GM23248 (cell line): ENCODE results near the gene DHDH. TPM values are rescaled to one million over a fixed set of nuclear protein-coding genes. Genes with fewer than 3 reads are reported as not detected.

ENCODE experiments used
- DNase-seq: peaks from one replicate; pipeline ENCODE4 v3.0.0-alpha.2; 2015
- H2AFZ ChIP-seq: fragments of 200-600 bp; sonication (generic); 2 replicates; pipeline ENCODE4 v1.6.1; 2016; ENCODE audit warnings: antibody characterized with exemption
- H3F3A ChIP-seq: fragments of 200-600 bp; sonication (generic); 2 replicates; pipeline ENCODE4 v1.6.1; 2016; ENCODE audit warnings: mild to moderate bottlenecking, antibody characterized with exemption, mixed run types; ENCODE audit not compliant: insufficient read depth
- H3K27ac ChIP-seq: fragments of 200-600 bp; sonication (generic); 2 replicates; pipeline ENCODE4 v1.5.1; 2016; ENCODE audit warnings: mild to moderate bottlenecking
- H3K27me3 ChIP-seq: fragments of 200-600 bp; sonication (generic); replicated peaks from 2 replicates; pipeline ENCODE4 v1.6.1; 2016; ENCODE audit warnings: mild to moderate bottlenecking; ENCODE audit not compliant: insufficient read depth
- H3K36me3 ChIP-seq: fragments of 200-600 bp; sonication (generic); 2 replicates; pipeline ENCODE4 v1.6.1; 2016; ENCODE audit warnings: low read depth, mild to moderate bottlenecking
- H3K4me1 ChIP-seq: fragments of 200-600 bp; sonication (generic); 2 replicates; pipeline ENCODE4 v1.6.1; 2016; ENCODE audit warnings: mild to moderate bottlenecking; ENCODE audit not compliant: insufficient read depth
- H3K4me2 ChIP-seq: fragments of 200-600 bp; sonication (generic); one replicate; pipeline ENCODE4 v1.6.1; 2016; ENCODE audit warnings: mild to moderate bottlenecking; ENCODE audit not compliant: unreplicated experiment
- H3K4me3 ChIP-seq: fragments of 200-600 bp; sonication (generic); 2 replicates; pipeline ENCODE4 v1.5.1; 2016; ENCODE audit warnings: mild to moderate bottlenecking
- H3K79me2 ChIP-seq: fragments of 200-600 bp; sonication (generic); 2 replicates; pipeline ENCODE4 v1.6.1; 2016; ENCODE audit warnings: mild to moderate bottlenecking; ENCODE audit not compliant: insufficient read depth
- H3K9ac ChIP-seq: fragments of 200-600 bp; sonication (generic); 2 replicates; pipeline ENCODE4 v1.6.1; 2016; ENCODE audit warnings: mild to moderate bottlenecking
- H3K9me2 ChIP-seq: fragments of 200-600 bp; sonication (generic); 2 replicates; pipeline ENCODE4 v1.6.1; 2016; ENCODE audit warnings: mixed run types, mild to moderate bottlenecking, moderate library complexity; ENCODE audit not compliant: insufficient read depth
- H3K9me3 ChIP-seq: fragments of 200-600 bp; sonication (generic); one replicate; pipeline ENCODE4 v1.6.1; 2017; ENCODE audit warnings: low read depth
- H4K20me1 ChIP-seq: fragments of 200-600 bp; sonication (generic); 2 replicates; pipeline ENCODE4 v1.6.0; 2016; ENCODE audit not compliant: insufficient read depth
- EZH2 ChIP-seq: fragments of 200-600 bp; sonication (generic); IDR thresholded peaks from 2 replicates; pipeline ENCODE4 v1.6.1; 2018; ENCODE audit warnings: antibody characterized with exemption, mild to moderate bottlenecking; ENCODE audit not compliant: insufficient read depth, poor library complexity, severe bottlenecking
- EZH2phosphoT487 ChIP-seq: fragments of 200-600 bp; sonication (generic); IDR thresholded peaks from 2 replicates; pipeline ENCODE4 v1.6.1; 2018; ENCODE audit warnings: antibody characterized with exemption, moderate library complexity, mild to moderate bottlenecking, low read depth; ENCODE audit not compliant: insufficient read depth
- WGBS, 2 experiments: methylation state at CpG; one replicate each; pipeline ENCODE4 v1.1.6; 2015 to 2017; ENCODE audit warnings: low lambda C conversion rate in 2 of 2, low coverage in 1 of 2; ENCODE audit errors: missing lambda C conversion rate in 2 of 2; 5-methylcytosine and 5-hydroxymethylcytosine counted together
- in situ Hi-C: fragments of 300-500 bp; cut with MboI; formaldehyde crosslinking; loops from 2 replicates; pipeline ENCODE4 v1.15.0; 2020
- polyA plus RNA-seq: library from polyadenylated mRNA; unstranded; fragments of >200 nt; fragmentation: Nextera tagmentation; extraction: Ambion mirVana; gene quantifications from 2 replicates; pipeline ENCODE4 v1.2.1, GENCODE V29; 2016
- total RNA-seq: library from RNA; depleted of rRNA; stranded (reverse); fragments of >200 nt; shearing (Covaris generic); gene quantifications from 2 replicates; pipeline ENCODE4 v1.2.3, GENCODE V29; 2014

Gene DHDH
- total and polyA plus RNA-seq, 2 experiments from 2014 or later = not detected

- H3F3A ChIP-seq = peaks cover 58% of the 10 kb centered on the region
- peaks cover 10% of the 10 kb centered on the region for H3K4me1 ChIP-seq
- WGBS, 2 experiments = 94 to 95% methylated on average over 36 to 45 of the region's 45 CpGs
- H3K4me2 ChIP-seq = no peak overlapping the region
- H3K9me2 ChIP-seq = no peaks in the 10 kb centered on the region
- H3K4me3 ChIP-seq = no peak overlapping the region
- H3K27me3 ChIP-seq = no peaks in the 10 kb centered on the region
- peaks cover 12% of the 10 kb centered on the region; the same call in 1 of the 2 replicates for H4K20me1 ChIP-seq
- peak; percentile 43 for DNase-seq
- H3K79me2 ChIP-seq = peaks cover 22% of the 10 kb centered on the region
- no peak overlapping the region for H3K9ac ChIP-seq
- no peak overlapping the region for H2AFZ ChIP-seq
- in situ Hi-C loops = loop anchor here (10.0 kb wide), 1 partner anchor 175 kb away; no protein-coding TSS in a partner anchor
- no peaks in the 10 kb centered on the region for H3K9me3 ChIP-seq
- TF ChIP-seq EZH2 = no peak
- no peak for TF ChIP-seq EZH2phosphoT487
- H3K36me3 ChIP-seq = peaks cover 49% of the 10 kb centered on the region
- no peak overlapping the region for H3K27ac ChIP-seq
Measured at GRCh38 chr19:48969276-48970138, 36.0 kb downstream of the DHDH start.

GRCh38 chr19:48970139-48970766, 36.8 kb downstream of the DHDH start:
- H3K79me2 ChIP-seq = peaks cover 22% of the 10 kb centered on the region
- in situ Hi-C loops = loop anchor here (10.0 kb wide), 1 partner anchor 175 kb away; no protein-coding TSS in a partner anchor
- H3K36me3 ChIP-seq = peaks cover 49% of the 10 kb centered on the region
- no peak overlapping the region for H3K9ac ChIP-seq
- peaks cover 56% of the 10 kb centered on the region for H3F3A ChIP-seq
- no peaks in the 10 kb centered on the region for H3K9me3 ChIP-seq
- no peak for DNase-seq
- H4K20me1 ChIP-seq = peaks cover 12% of the 10 kb centered on the region; the same call in 1 of the 2 replicates
- H2AFZ ChIP-seq = no peak overlapping the region
- peaks cover 8% of the 10 kb centered on the region; the same call in 1 of the 2 replicates for H3K4me1 ChIP-seq
- no peak overlapping the region for H3K27ac ChIP-seq
- WGBS, 2 experiments = 95% methylated on average over 23 of the region's 23 CpGs
- no peaks in the 10 kb centered on the region for H3K27me3 ChIP-seq
- no peak overlapping the region for H3K4me3 ChIP-seq
- TF ChIP-seq EZH2 (no peak), EZH2phosphoT487 (no peak)
- no peak overlapping the region for H3K4me2 ChIP-seq
- no peaks in the 10 kb centered on the region for H3K9me2 ChIP-seq

DNA sequence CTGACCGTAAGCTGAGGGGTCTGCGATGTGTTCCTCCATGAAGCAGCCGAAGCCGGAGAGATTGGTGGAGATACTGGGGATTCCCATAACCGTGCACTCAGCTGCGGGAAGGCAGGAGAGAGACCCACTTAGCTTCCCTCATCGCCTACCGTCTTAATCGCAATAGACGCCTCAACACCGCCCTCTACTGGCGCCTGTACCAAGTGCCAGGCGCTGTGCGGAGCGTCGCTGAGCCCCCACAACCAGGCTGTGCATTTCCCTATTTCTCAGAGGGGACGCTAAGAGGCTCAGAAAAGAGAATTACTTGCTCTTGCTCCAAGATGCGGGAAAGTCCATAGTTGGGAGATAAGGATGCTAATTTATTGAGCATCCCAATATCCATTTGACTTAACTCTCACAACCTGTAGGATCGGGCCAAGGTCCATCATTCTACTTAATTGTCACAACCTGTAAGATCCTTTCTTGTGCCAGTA, 37.5 kb downstream of the DHDH start:
- no peak overlapping the region for H3K4me3 ChIP-seq
- H3K4me1 ChIP-seq = peaks cover 8% of the 10 kb centered on the region; the same call in 1 of the 2 replicates
- H3F3A ChIP-seq = peaks cover 51% of the 10 kb centered on the region
- no peak overlapping the region for H3K4me2 ChIP-seq
- H3K79me2 ChIP-seq = peaks cover 15% of the 10 kb centered on the region
- in situ Hi-C loops = loop anchor here (10.0 kb wide), 1 partner anchor 176 kb away; no protein-coding TSS in a partner anchor
- H4K20me1 ChIP-seq = peaks cover 10% of the 10 kb centered on the region; the same call in 1 of the 2 replicates
- H3K9me3 ChIP-seq = no peaks in the 10 kb centered on the region
- H3K27ac ChIP-seq = no peak overlapping the region
- peaks cover 50% of the 10 kb centered on the region for H3K36me3 ChIP-seq
- peak; percentile 83 for DNase-seq
- no peaks in the 10 kb centered on the region for H3K9me2 ChIP-seq
- no peaks in the 10 kb centered on the region for H3K27me3 ChIP-seq
- WGBS, 2 experiments = 28 to 36% methylated on average over 19 of the region's 19 CpGs
- H3K9ac ChIP-seq = no peak overlapping the region
- H2AFZ ChIP-seq = no peak overlapping the region
- no peak for TF ChIP-seq EZH2phosphoT487
- TF ChIP-seq EZH2 = no peak
